22Rv1 (cell line): ENCODE data around the gene SULT4A1.

Experiments used
- ZFX ChIP-seq: fragments of 450-650 bp; IDR thresholded peaks from 2 replicates; pipeline ENCODE4 v1.6.1; 2017; ENCODE audit warnings: antibody characterized with exemption, borderline replicate concordance
- TF ChIP-seq, protein P1 (sequence below): fragments of 450-650 bp; IDR thresholded peaks from 2 replicates; pipeline ENCODE4 v1.5.1; 2017; ENCODE audit warnings: mild to moderate bottlenecking

DNA sequence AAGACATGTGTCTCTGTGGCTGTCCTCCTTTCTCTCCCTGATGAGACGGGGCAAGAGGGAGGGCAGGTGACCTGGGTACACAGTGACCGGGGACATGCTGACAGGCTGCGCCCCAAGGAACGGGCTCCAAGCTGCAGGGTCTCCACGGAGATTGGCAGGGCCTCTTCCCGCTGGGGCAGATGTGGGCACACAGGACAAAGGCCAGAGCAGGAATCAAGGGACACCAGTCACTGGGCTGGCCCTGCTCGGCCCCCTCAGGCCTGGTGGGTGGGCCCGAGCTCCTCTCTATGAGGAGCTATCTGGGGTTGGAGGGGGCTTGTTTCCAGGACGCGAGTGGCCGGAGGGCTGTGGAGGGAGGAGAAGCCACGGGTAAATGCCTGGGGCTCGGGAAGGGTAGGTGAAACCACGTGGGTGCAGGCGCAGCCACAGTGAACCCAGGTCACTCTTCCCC lies 18.3 kb upstream of the SULT4A1 start:
- TF ChIP-seq, protein P1, sequence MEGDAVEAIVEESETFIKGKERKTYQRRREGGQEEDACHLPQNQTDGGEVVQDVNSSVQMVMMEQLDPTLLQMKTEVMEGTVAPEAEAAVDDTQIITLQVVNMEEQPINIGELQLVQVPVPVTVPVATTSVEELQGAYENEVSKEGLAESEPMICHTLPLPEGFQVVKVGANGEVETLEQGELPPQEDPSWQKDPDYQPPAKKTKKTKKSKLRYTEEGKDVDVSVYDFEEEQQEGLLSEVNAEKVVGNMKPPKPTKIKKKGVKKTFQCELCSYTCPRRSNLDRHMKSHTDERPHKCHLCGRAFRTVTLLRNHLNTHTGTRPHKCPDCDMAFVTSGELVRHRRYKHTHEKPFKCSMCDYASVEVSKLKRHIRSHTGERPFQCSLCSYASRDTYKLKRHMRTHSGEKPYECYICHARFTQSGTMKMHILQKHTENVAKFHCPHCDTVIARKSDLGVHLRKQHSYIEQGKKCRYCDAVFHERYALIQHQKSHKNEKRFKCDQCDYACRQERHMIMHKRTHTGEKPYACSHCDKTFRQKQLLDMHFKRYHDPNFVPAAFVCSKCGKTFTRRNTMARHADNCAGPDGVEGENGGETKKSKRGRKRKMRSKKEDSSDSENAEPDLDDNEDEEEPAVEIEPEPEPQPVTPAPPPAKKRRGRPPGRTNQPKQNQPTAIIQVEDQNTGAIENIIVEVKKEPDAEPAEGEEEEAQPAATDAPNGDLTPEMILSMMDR = no peak
- TF ChIP-seq ZFX = no peak
